HL-60/S4 treated with retinoic acid at 250 ng/mL for 4 days and 3 days (cell line): ENCODE results near the gene PRR36.
"Not testable (repeated sequence)": the region's sequence is repeated elsewhere in the genome, so short reads cannot be mapped to it uniquely, and the experiment has no call there.

Experiments
- in situ Hi-C: fragments of 300-500 bp; cut with MboI; formaldehyde crosslinking; loops from 2 replicates; pipeline ENCODE4 v1.7.0; 2022; ENCODE audit warnings: low sequenced_read_pairs

Gene PRR36

GRCh38 chr19:7861619-7862412 is 12.4 kb downstream of the PRR36 start:
- in situ Hi-C loops = no loop called here

GRCh38 chr19:7860714-7861618 is 13.2 kb downstream of the PRR36 start:
- in situ Hi-C loops = no loop called here

- in situ Hi-C loops = no loop called here
Observed at GRCh38 chr19:7859831-7860713, 14.1 kb downstream of the PRR36 start.

- in situ Hi-C loops = not testable (repeated sequence)
Observed at GRCh38 chr19:7859087-7859486, 15.1 kb downstream of the PRR36 start.

- in situ Hi-C loops = no loop called here
Observed at GRCh38 chr19:7858109-7858770, 15.9 kb downstream of the PRR36 start.

GRCh38 chr19:7857727-7858108 is 16.5 kb downstream of the PRR36 start:
- in situ Hi-C loops = no loop called here

GRCh38 chr19:7856679-7857663 is 17.2 kb downstream of the PRR36 start:
- in situ Hi-C loops = no loop called here

GRCh38 chr19:7856109-7856591 is 18.0 kb downstream of the PRR36 start:
- in situ Hi-C loops = no loop called here

- in situ Hi-C loops = no loop called here
Observed at GRCh38 chr19:7855426-7856108, 18.6 kb downstream of the PRR36 start.

- in situ Hi-C loops = no loop called here
Observed at GRCh38 chr19:7853770-7854128, 20.4 kb downstream of the PRR36 start.

GRCh38 chr19:7852851-7853769 is 21.1 kb downstream of the PRR36 start:
- in situ Hi-C loops = no loop called here

- in situ Hi-C loops = no loop called here
Observed at GRCh38 chr19:7851623-7852500, 22.3 kb downstream of the PRR36 start.

GRCh38 chr19:7850945-7851622 is 23.1 kb downstream of the PRR36 start:
- in situ Hi-C loops = no loop called here

- in situ Hi-C loops = no loop called here
Observed at GRCh38 chr19:7850000-7850813, 24.0 kb downstream of the PRR36 start.

GRCh38 chr19:7849631-7849999 is 24.6 kb downstream of the PRR36 start:
- in situ Hi-C loops = no loop called here
